ENCODE measurements around the gene ACRBP.
"Not testable (repeated sequence)": the region's sequence is repeated elsewhere in the genome, so short reads cannot be mapped to it uniquely, and the experiment has no call there.

Gene ACRBP

DNA sequence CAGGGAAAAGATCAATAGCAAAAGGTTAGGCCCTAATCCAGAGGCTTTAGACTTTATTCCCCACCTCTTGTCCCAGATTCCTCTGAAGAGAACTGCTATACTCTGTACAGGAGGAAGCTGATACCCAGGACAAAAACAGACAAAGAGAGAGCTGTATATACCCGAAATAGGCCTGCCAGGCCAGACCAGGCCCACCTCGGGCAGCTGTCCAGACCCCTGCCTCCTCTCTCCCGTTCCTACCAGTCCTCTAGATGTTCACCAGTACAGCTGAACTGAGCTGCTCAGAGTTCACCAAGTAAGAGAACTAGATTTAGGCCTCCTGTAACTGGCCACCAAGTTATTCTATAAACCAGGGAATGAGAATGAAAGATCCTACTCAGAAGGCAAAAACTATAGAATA is 44.7 kb downstream of the ACRBP start:
- Histone ChIP-seq H3K9me3 (ENCODE audit: control insufficient read depth, low read length) (no peaks in the 10 kb centered on the region), H3K36me3 (ENCODE audit: control insufficient read depth, insufficient read depth, low read length, severe bottlenecking) (peaks cover 50% of the 10 kb centered on the region), H3K4me3 (ENCODE audit: low read length) (peak overlapping the region; percentile 45), H3K4me1 (ENCODE audit: control insufficient read depth, insufficient read depth, low read length) (peaks cover 48% of the 10 kb centered on the region), H3K9ac (ENCODE audit: low read length) (peak overlapping the region; percentile 27), H3K27me3 (replicated peaks; ENCODE audit: control insufficient read depth, insufficient read depth, low read length) (no peaks in the 10 kb centered on the region)
- no peak for DNase-seq (ENCODE audit: low read depth)

DNA sequence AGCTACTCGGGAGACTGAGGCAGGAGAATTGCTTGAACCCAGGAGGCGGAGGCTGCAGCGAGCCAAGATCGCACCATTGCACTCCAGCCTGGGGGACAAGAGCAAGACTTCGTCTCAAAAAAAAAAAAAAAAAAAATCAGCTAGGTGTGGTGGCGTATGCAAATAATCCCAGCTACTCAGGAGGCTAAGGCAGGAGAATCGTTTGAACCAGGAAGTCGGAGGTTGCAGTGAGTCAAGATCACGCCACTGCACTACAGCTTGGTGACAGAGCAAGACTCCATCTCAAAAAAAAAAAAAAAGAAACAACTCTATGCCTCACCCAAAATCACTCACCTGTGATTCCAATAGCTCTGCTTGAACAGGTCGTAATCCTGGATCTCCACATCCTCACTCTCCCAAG is 51.6 kb downstream of the ACRBP start:
- Histone ChIP-seq H3K4me1 (ENCODE audit: control insufficient read depth, insufficient read depth, low read length) (peaks cover 21% of the 10 kb centered on the region), H3K36me3 (ENCODE audit: control insufficient read depth, insufficient read depth, low read length, severe bottlenecking) (peaks cover 91% of the 10 kb centered on the region)
- DNase-seq (ENCODE audit: low read depth); H3K27me3 ChIP-seq (replicated peaks; ENCODE audit: control insufficient read depth, insufficient read depth, low read length); H3K9ac ChIP-seq (ENCODE audit: low read length); H3K4me3 ChIP-seq (ENCODE audit: low read length); H3K9me3 ChIP-seq (ENCODE audit: control insufficient read depth, low read length): not testable (repeated sequence)

DNA sequence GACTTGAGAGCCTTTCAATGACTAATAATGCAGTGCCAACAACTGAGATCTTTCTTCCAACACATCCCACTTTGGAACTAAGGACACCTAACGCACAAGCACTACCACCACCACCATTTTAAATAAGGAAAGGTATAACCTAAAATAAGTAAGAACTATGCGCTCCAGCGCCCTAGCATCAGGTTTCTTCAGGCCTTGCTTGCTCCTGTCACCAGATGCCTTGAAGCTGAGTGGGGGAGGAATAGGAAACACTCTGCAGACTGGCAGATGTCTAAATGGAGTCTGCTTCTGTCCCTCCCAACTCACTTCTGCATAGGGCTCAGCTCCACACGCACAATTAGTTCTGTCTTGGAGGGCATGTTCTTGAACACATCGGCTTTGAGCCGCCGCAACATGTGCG is 55.1 kb downstream of the ACRBP start:
- no peaks in the 10 kb centered on the region for H3K9me3 ChIP-seq (ENCODE audit: control insufficient read depth, low read length)
- no peaks in the 10 kb centered on the region for H3K27me3 ChIP-seq (replicated peaks; ENCODE audit: control insufficient read depth, insufficient read depth, low read length)
- peaks cover 93% of the 10 kb centered on the region for H3K36me3 ChIP-seq (ENCODE audit: control insufficient read depth, insufficient read depth, low read length, severe bottlenecking)
- no peak overlapping the region for H3K4me3 ChIP-seq (ENCODE audit: low read length)
- no peak for DNase-seq (ENCODE audit: low read depth)
- H3K4me1 ChIP-seq (ENCODE audit: control insufficient read depth, insufficient read depth, low read length) = peaks cover 9% of the 10 kb centered on the region
- no peak overlapping the region for H3K9ac ChIP-seq (ENCODE audit: low read length)

Data from adipocyte (in vitro differentiated cells).